HG03520 (cell line): Measurements from ENCODE around the gene IMMT.

Source experiments
- ATAC-seq: cut with Tn5 transposase; IDR thresholded peaks from one replicate; pipeline ENCODE4 v1.9.1; 2021; ENCODE audit warnings: mild to moderate bottlenecking, moderate library complexity; ENCODE audit not compliant: unreplicated experiment

Gene IMMT

GRCh38 chr2:86143926-86144685, 51.2 kb downstream of the IMMT start:
- no peak for ATAC-seq

- ATAC-seq, result no peak
Measured at GRCh38 chr2:86143307-86143706, 52.0 kb downstream of the IMMT start.

DNA sequence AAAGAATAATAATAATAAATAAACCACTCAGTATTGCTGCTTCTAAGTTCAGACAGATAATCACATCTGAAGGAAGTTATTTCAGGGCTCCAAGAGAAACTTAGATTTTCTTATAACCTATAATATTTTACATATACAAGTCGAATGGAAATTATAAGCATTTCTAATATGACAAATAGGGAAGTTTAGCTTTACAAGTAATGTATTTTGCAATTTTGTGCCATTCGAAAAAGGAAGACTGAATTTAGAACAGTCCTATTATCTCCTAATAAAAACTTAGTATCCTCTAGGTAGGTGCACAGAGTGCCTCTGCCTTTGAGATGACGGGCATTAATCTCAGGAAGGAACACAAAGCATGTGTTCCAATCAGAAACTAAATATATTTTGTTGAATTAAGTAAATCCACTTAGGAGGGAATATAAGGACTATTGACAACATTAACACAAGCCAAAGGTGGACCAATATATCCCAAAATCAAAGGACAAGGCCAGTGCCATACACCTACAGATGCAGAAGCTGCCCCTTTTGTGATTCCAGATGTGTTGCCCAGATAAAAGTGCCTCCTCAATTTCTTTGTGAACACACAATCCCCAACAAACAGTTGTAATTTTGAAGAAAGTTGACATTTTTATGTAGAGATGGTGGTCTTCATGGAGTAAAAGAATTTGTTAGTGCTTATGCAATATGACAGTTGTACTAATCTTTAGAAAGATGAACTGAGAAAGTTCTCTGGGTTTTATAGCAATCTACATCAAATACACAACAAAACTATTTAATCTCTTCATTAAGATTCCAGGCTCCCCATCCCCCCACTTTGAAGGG, 52.6 kb downstream of the IMMT start:
- no peak for ATAC-seq

- ATAC-seq, result no peak
Measured at GRCh38 chr2:86140969-86141392, 54.3 kb downstream of the IMMT start.

- ATAC-seq, result no peak
Measured at GRCh38 chr2:86139981-86140380, 55.3 kb downstream of the IMMT start.

GRCh38 chr2:86138736-86139625, 56.3 kb downstream of the IMMT start:
- no peak for ATAC-seq

DNA sequence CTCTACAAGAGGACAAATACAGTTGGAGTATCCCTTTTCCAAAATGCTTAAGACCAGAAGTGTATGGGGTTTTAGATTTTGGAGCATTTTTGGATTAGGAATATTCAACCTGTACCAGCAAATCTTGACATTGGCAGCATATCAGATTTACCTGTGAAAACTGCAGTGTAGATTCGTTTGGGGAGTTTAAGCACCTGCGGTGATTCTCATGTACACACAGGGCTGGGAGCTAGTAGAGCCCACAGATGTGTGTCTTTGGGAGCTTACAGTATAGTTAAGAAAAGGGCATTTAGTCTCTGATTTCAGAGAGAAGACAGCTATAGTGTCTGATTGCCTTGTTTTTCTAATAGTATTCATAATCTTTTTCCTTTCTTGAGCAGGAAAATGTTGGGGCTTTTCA, 59.1 kb downstream of the IMMT start:
- ATAC-seq, result no peak

- ATAC-seq, result no peak
Measured at GRCh38 chr2:86135653-86136052, 59.6 kb downstream of the IMMT start.

GRCh38 chr2:86134709-86135108, 60.6 kb downstream of the IMMT start:
- ATAC-seq, result no peak

DNA sequence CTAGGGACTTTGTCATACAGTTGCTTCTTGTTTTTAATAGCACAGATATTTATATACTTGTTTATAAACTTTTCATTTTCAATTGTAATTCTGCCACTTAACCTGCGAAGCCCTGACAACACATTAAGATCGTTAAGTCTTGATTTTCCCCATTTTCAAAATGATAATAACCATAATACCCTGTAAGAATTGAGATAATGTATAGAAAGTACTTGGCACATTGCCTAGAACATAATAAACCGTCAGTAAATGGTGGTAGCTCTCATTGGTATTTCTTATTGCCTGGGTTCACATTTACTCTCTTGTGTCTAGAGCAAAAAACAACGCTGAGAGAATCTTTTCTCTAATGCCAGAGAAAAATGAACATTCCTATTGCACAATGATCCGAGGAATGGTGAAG, 70.6 kb downstream of the IMMT start:
- ATAC-seq, result no peak

GRCh38 chr2:86123328-86123925, 71.8 kb downstream of the IMMT start:
- no peak for ATAC-seq

- no peak for ATAC-seq
Measured at GRCh38 chr2:86118130-86118529, 77.1 kb downstream of the IMMT start.

DNA sequence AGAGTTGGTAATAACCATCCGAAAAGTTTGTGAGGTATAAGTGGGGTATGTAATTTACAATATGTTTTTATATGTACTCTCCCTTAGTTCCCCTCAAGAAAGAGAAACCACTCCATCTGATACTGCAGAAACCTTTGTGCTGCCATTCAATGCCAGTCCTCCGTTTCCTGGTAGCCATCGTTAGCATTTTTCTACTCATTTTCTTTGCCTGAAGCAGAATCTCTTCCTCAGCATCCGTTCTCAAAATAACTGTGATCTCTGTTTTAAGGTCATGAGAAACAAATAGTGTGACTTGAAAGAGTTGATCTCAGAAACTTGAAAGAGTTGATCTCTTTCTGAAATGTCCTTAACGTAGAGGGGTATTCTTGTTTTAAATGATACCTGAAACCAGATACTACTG, 88.2 kb downstream of the IMMT start:
- no peak for ATAC-seq

- peak; percentile 87 for ATAC-seq
Measured at GRCh38 chr2:86105969-86106945, 89.0 kb downstream of the IMMT start, which contains the start of gene PTCD3. TSS of gene PTCD3 (plus strand) at chr2:86106235. CDS start at chr2:86106248, 13 bp downstream.

GRCh38 chr2:86105252-86105968, 89.9 kb downstream of the IMMT start, which contains the start of gene POLR1A:
TSS of gene POLR1A (minus strand) at chr2:86105886. CDS start at chr2:86105776, 110 bp downstream.
- ATAC-seq, result peak; percentile 64

DNA sequence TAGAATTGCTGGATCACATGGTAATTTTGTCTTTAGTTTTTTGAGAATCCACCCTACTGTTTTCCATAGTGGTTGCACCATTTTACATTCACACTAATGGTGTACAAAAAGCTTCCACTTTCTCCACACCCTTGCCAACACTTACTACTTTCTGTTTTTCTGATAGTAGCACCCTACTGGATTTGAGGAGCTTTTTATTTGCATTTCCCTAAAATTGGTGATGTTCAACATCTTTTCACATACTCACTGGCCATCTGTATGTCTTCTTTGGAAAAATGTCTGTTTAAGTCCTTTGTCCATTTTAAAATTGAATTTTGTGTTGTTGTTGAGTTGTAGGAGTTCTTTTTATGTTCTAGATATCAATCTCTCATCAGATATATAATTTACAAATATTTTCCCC, 93.1 kb downstream of the IMMT start:
- ATAC-seq, result no peak

GRCh38 chr2:86097913-86098312, 97.3 kb downstream of the IMMT start:
- no peak for ATAC-seq

GRCh38 chr2:86097114-86097896, 98.0 kb downstream of the IMMT start:
- no peak for ATAC-seq
